GM12874 (cell line): Measurements from ENCODE around the gene TRERF1.

Source experiments
- TF ChIP-seq, protein P1 (sequence below): IDR thresholded peaks from 2 replicates; pipeline ENCODE4 v1.5.1; 2011; ENCODE audit warnings: low read depth, mild to moderate bottlenecking, control low read depth, low read length, moderate library complexity; ENCODE audit not compliant: insufficient read depth

The TRERF1 gene

DNA sequence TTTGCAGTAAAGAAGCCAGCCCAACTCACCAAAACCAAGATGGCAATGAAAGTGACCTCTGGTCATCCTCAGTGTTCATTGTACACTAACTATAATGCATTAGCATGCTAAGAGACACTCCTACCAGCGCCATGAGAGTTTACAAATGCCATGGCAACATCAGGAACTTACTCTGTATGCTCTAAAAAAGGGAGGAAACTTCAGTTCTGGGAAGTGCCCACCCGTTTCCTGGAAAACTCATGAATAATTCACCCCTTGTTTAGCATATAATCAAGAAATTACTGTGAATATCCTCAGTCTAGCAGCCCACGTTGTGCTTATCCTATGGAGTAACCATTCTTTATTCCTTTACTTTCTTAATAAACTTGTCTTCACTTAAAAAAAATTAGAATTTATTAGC lies 19.4 kb upstream of the TRERF1 start:
- TF ChIP-seq, protein P1, sequence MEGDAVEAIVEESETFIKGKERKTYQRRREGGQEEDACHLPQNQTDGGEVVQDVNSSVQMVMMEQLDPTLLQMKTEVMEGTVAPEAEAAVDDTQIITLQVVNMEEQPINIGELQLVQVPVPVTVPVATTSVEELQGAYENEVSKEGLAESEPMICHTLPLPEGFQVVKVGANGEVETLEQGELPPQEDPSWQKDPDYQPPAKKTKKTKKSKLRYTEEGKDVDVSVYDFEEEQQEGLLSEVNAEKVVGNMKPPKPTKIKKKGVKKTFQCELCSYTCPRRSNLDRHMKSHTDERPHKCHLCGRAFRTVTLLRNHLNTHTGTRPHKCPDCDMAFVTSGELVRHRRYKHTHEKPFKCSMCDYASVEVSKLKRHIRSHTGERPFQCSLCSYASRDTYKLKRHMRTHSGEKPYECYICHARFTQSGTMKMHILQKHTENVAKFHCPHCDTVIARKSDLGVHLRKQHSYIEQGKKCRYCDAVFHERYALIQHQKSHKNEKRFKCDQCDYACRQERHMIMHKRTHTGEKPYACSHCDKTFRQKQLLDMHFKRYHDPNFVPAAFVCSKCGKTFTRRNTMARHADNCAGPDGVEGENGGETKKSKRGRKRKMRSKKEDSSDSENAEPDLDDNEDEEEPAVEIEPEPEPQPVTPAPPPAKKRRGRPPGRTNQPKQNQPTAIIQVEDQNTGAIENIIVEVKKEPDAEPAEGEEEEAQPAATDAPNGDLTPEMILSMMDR: no peak

DNA sequence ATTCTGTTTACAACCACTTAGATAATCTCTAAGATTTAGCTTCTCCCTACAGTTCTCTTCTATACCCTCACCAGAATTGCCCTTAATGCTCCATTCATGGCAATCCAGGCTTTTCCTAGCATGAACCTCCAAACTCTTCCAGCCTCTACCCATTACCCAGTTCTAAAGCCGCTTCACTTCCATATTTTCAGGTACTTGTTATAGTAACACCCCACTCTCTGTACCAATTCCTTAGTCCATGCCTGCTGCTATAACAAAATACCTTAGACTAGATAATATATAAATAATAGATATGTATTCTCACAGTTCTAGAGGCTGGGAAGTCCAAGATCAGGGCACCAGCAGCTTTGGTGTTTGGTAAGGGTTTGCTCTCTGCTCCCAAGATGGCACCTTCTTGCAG lies 16.5 kb upstream of the TRERF1 start:
- TF ChIP-seq, protein P1: no peak

DNA sequence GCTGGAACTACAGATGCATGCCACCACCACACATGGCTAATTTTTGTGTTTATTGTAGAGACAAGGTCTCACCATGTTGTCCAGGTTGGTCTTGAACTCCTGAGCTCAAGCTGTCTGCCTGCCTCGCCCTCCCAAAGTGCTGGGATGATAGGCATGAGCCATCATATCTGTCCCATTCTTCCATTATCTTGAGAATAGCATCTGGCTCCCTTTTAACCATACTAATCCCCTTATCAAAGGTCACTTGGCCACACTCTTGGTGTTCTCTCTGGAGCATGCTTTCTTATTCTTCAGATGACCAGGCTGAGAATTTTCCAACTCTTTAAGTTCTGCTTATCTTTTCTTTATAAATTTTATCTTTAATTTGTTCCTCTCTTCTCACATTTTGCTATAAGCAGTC lies 15.9 kb upstream of the TRERF1 start:
- TF ChIP-seq, protein P1: no peak

DNA sequence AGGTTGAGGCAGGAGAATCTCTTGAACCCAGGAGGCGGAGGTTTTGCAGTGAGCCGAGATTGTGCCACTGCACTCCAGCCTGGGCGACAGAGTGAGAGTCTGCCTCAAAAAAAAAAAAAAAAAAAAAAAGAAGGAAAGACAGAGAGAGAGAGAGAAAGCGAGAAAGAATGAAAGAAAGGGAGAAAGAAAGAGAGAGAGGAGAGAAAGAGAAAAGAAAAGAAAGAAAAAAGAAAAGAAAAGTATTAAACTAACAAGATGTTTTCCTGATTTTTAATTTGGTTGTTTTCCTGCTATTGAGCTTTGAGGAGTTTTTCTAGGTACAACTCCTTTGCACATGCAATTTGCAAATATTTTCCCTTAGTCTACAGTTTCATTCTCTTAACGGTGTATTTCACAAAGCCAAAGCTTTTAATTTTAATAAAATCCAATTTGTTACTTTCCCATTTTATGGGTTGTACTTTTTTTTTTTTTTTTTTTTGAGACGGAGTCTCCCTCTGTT lies 10.8 kb upstream of the TRERF1 start:
- TF ChIP-seq, protein P1: no peak

DNA sequence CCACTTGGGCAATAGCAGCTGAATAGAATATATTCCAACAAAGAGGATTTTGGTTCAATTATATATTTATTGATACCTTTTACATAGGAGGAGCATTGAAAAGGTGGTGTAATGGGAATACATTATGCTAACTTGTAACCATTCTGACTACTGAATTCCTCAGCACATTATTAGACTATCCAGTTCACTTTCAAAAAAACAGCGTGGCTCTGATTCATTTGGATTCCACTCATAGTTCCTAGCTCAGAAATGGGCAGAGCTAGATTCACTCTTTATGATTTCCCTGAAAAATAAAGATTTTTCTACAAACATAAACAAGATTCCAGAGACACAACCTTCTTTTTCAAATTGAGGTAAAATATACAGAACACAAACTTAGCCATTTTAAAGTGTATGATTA lies 9.2 kb upstream of the TRERF1 start:
- TF ChIP-seq, protein P1: no peak

DNA sequence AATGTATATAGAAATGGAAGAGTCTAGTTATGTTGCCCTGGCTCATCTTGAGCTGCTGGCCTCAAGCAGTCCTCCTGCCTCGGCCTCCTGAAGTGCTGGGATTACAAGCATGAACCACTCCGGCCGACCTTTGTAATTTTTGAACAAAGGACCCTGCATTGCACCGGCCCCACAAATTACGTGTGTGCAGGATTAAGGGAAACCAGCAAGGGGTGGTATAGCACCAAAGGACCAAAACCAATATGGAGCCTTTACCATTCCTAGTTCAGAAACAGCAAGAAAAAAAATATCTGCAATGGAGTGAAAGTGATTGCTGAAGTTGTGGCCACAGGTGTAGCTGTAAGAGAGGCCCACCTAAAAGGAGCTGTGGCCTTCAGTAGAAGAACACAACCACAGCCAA lies 8.2 kb upstream of the TRERF1 start:
- TF ChIP-seq, protein P1: no peak

DNA sequence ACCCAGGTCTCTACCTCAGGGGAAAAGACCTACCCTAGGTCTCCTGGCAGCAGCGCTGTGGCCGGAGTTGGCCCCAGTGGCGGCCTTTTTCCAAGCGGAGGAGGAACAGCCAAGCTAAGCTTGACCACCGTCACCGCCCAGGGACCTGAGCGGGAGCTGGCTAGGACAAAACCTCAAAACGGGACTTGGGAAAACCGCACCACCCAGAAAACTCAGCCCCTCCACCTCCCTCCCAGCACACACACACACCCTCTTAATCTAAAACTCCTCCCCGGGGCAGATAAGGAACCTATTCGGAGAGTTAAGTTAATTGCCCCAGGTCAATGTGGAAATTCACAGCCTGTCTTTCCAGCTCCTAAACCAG lies 2.7 kb upstream of the TRERF1 start:
- TF ChIP-seq, protein P1: no peak
